ENCODE results near the gene PLSCR1.

DNA sequence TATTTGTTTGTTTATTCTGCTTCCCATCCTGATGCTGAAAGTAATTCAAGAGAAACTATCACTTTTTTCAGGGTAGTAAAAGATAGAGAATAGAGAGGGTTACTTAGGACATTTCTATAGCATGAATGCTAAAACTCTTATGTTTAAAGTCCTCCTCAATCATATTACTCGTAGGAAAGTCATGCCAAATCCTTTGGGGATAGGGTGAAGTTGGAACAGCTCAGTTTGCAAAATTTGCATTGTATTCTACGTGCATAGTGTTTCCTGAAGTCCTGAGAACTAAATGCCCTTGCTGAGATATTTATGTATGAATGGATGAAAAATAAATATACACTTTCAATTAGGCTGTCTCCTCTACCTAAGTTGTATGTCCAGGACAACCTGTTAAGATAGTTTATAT lies 46.1 kb upstream of the PLSCR1 start:
- TF ChIP-seq, protein P1, sequence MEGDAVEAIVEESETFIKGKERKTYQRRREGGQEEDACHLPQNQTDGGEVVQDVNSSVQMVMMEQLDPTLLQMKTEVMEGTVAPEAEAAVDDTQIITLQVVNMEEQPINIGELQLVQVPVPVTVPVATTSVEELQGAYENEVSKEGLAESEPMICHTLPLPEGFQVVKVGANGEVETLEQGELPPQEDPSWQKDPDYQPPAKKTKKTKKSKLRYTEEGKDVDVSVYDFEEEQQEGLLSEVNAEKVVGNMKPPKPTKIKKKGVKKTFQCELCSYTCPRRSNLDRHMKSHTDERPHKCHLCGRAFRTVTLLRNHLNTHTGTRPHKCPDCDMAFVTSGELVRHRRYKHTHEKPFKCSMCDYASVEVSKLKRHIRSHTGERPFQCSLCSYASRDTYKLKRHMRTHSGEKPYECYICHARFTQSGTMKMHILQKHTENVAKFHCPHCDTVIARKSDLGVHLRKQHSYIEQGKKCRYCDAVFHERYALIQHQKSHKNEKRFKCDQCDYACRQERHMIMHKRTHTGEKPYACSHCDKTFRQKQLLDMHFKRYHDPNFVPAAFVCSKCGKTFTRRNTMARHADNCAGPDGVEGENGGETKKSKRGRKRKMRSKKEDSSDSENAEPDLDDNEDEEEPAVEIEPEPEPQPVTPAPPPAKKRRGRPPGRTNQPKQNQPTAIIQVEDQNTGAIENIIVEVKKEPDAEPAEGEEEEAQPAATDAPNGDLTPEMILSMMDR (IDR thresholded peaks at IDR 0.05), result no peak
- TF ChIP-seq KAT7 (CRISPR knock-in tag; IDR thresholded peaks at IDR 0.05; ENCODE audit: borderline replicate concordance), result no peak
- TF ChIP-seq, protein P2, sequence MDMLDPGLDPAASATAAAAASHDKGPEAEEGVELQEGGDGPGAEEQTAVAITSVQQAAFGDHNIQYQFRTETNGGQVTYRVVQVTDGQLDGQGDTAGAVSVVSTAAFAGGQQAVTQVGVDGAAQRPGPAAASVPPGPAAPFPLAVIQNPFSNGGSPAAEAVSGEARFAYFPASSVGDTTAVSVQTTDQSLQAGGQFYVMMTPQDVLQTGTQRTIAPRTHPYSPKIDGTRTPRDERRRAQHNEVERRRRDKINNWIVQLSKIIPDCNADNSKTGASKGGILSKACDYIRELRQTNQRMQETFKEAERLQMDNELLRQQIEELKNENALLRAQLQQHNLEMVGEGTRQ (CRISPR knock-in tag; IDR thresholded peaks at IDR 0.05), result no peak
- no peak for TF ChIP-seq CREB1 (CRISPR knock-in tag; IDR thresholded peaks at IDR 0.05)
- TF ChIP-seq GABPB1 (CRISPR knock-in tag; IDR thresholded peaks at IDR 0.05), result no peak
- TF ChIP-seq SOX15 (CRISPR knock-in tag; IDR thresholded peaks at IDR 0.05), result no peak
- no peak for TF ChIP-seq ETV6 (CRISPR knock-in tag; IDR thresholded peaks at IDR 0.05)
- TF ChIP-seq, protein P3, sequence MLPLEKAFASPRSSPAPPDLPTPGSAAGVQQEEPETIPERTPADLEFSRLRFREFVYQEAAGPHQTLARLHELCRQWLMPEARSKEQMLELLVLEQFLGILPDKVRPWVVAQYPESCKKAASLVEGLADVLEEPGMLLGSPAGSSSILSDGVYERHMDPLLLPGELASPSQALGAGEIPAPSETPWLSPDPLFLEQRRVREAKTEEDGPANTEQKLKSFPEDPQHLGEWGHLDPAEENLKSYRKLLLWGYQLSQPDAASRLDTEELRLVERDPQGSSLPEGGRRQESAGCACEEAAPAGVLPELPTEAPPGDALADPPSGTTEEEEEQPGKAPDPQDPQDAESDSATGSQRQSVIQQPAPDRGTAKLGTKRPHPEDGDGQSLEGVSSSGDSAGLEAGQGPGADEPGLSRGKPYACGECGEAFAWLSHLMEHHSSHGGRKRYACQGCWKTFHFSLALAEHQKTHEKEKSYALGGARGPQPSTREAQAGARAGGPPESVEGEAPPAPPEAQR (CRISPR knock-in tag; IDR thresholded peaks at IDR 0.05), result no peak
- no peak for TF ChIP-seq ESRRA (CRISPR knock-in tag; IDR thresholded peaks at IDR 0.05; ENCODE audit: borderline replicate concordance)
- no peak for TF ChIP-seq SP1 (CRISPR knock-in tag; conservative IDR thresholded peaks at IDR 0.05)
- no peak for TF ChIP-seq ATF1 (CRISPR knock-in tag; IDR thresholded peaks at IDR 0.05)
